ENCODE measurements around the gene PLPPR5.

PLPPR5 gene

DNA sequence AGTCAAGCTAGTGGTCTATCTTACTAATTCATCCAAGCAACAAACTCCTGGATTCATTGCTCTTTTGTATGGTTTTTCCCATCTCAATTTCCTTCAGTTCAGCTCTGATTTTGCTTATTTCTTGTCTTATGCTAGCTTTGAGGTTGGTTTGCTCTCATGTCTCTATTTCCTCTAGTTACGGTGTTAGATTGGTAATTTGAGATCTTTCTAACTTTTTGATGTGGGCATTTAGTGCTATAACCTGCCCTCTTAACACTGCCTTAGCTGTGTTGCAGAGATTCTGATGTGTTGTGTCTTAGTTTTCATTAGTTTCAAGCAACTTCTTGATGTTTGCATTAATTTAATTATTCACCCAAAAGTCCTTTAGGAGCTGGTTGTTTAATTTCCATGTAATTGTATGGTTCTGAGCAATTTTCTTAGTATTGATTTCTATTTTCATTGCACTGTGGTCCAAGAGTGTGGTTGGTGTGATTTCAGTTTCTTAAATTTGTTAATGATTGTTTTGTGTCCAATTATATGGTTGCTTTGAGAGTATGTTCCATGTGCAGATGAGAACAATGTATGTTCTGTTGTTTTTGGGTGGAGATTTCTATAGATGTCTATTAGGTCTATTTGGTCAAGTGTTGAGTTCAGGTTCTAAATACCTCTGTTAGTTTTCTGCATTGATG, 154.6 kb downstream of the PLPPR5 start:
- DNase-seq (ENCODE audit: low read depth, low spot score) = no peak

GRCh38 chr1:98842241-98842640, 162.4 kb downstream of the PLPPR5 start:
- DNase-seq (ENCODE audit: low read depth, low spot score) = no peak
